Adrenal gland (tissue), 5 donors: ENCODE measurements around the gene STK24.

Source experiments
- CTCF ChIP-seq, 6 experiments: fragments of 450-650 bp in 4 of 6; fragments of 200-600 bp in 2 of 6; sonication (generic) in 1 of 6; IDR thresholded peaks; 1 replicate in 5 of 6; 2 replicates in 1 of 6; pipeline versions ENCODE4 v1.5.1 to v1.8.0; 2016 to 2021; ENCODE audit warnings: antibody characterized with exemption in 6 of 6, mild to moderate bottlenecking in 2 of 6, moderate library complexity in 1 of 6
- POLR2A ChIP-seq, 2 donors: fragments of 450-650 bp; IDR thresholded peaks; one replicate each; pipeline ENCODE4 v1.6.1; 2017; ENCODE audit warnings: antibody characterized with exemption in 2 of 2, mild to moderate bottlenecking in 2 of 2, moderate library complexity in 1 of 2
- donor health status: DM: no; HTN: no; CAD: no.

DNA sequence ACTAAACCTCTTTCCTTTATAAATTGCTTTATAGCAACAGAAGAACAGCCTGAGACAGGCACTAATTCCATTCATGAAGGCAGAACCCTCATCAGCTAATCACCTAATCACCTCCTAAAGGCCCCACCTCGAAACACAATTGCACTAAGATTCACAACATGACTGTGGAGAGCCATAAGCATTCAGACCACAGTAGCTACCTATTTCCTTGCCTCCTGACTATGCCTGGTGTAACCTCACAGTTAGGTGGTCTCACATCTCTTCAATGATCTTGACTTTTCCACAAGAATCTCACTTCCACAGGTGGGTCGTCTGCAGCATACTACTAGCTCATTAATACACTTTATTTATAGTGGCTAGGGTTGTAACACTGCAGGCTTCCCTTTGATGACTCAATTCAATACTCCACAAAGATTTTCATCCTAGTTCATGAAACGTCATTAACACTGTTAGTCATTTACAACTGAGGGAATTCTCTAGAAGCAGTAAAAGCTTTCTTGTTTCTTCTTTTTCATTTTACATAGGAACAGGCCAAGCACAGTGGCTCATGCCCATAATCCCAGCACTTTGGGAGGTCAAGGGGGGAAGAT, 27.1 kb downstream of the STK24 start:
- TF ChIP-seq POLR2A (IDR thresholded peaks at IDR 0.05) = no peak
- no peak for TF ChIP-seq CTCF (IDR thresholded peaks at IDR 0.05)
